GM13977 (cell line): ENCODE data around the gene SUPT3H.

Experiments
- DNase-seq: peaks from one replicate; pipeline ENCODE4 v3.0.0; 2012; ENCODE audit warnings: low spot score
- CTCF ChIP-seq: IDR thresholded peaks from 2 replicates; pipeline ENCODE4 v1.5.1; 2012; ENCODE audit warnings: mild to moderate bottlenecking, control low read depth; ENCODE audit not compliant: insufficient read depth; ENCODE audit errors: extremely low read depth, missing control alignments
- in situ Hi-C: fragments of 300-500 bp; cut with MboI; formaldehyde crosslinking; loops from one replicate; pipeline ENCODE4 v1.12.0; 2022; ENCODE audit warnings: low sequenced_read_pairs, low pct_unique_long_range_greater_than_20kb, mixed read lengths, inconsistent platforms; ENCODE audit not compliant: unreplicated experiment

The SUPT3H gene

DNA sequence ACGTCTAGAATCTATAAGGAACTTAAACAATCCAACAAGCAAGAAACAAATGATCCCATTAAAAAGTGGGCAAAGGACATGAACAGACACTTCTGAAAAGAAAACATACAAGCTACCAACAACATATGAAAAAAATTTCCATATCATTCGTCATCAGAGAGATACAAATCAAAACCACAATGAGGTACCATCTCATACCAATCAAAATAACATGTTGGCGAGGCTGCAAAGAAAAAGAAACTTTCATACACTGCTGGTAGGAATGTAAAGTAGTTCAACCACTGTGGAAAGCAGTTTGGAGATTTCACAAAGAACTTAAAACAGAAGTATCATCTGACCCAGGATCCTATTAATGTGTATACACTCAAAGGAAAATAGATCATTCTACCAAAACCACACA lies 293.5 kb downstream of the SUPT3H start:
- DNase-seq: no peak
- TF ChIP-seq CTCF: no peak
- in situ Hi-C loops: no loop called here

GRCh38 chr6:45082091-45082490 lies 295.6 kb downstream of the SUPT3H start:
- DNase-seq: no peak
- no peak for TF ChIP-seq CTCF
- in situ Hi-C loops: no loop called here

DNA sequence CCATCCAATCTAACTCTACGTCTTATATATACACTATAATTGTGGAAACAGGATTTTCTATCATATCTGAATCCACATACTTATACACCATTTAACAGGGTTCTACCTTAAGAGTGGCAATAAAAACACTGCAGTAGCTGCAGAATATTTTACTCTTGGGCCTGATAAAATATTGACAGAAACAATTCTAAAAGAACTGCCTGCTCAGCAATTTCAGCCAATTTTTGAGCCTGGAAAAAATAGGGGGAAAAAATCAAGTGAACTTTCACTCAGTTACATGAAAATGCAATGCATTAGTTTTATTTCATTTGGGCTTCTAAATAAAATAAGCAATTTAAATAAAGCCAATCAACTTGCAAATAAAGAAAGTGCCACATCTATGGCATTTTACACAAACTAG lies 296.1 kb downstream of the SUPT3H start:
- no peak for TF ChIP-seq CTCF
- DNase-seq: no peak
- in situ Hi-C loops: no loop called here

GRCh38 chr6:45078432-45078831 lies 299.3 kb downstream of the SUPT3H start:
- DNase-seq: no peak
- in situ Hi-C loops: no loop called here
- no peak for TF ChIP-seq CTCF

DNA sequence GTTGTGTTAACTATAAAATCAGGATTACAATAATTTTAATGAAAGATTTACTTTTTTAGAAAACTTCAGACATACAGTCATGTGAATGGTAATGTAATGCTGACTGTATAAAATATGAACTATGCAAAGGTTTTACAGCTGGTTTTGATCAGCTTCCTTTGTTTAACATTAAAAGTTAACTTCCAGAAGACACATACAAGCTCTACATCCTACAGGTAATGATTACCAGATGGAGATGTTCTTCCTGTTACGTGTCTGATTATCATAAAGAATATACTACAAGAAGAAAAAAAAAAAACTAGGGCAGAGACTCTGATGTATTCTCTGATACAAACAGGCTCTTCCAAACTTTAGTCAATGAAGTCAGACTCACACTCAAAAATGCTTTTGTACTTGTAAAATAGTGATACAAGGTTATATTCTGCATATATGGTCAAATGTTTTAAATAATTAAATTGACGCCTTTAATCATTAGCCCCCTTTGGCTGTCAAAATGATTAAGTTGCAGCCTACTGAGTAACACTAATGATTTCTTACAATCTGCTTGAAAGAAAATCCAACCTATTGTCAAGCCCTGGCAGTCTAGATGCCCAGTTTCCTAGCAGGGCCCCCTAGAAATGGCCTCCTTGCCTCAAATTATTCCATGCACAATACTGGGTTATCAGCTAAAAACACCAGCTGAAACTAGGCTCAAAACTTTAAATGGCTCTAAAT lies 301.4 kb downstream of the SUPT3H start:
- DNase-seq: no peak
- in situ Hi-C loops: no loop called here
- no peak for TF ChIP-seq CTCF

DNA sequence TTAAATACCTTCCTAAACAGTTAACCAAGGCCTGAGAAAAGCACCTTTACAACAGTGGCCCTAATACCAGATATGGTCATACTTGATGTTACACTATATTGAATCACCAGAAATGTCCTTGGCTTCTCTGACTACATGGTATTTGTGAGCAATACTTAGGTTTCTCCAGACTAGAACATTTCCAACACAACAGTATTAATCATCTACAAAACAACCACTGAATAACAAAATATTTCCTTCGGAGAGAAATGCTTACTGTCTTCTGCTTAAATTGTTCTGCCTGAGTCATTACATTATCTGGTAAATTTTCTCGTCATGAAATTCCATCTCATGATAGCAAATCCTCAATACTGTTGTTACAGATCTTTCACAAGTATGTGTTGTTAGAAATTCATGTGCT lies 302.5 kb downstream of the SUPT3H start:
- DNase-seq: no peak
- in situ Hi-C loops: no loop called here
- TF ChIP-seq CTCF: no peak

GRCh38 chr6:45074439-45074838 lies 303.3 kb downstream of the SUPT3H start:
- in situ Hi-C loops: no loop called here
- TF ChIP-seq CTCF: no peak

More at GRCh38 chr6:45074439-45074838, 303.3 kb downstream of the SUPT3H start:
- DNase-seq: no peak
